ENCODE measurements around the gene LHPP. TPM values are rescaled to one million over a fixed set of nuclear protein-coding genes. Genes with fewer than 3 reads are reported as not detected.
A peak's percentile ranks its signal among the peaks of the same experiment; 100 is the strongest.

LHPP gene
- total and polyA plus RNA-seq, 4 experiments from 2014 or later = 17.9 to 22.4 (median 19.2) TPM

DNA sequence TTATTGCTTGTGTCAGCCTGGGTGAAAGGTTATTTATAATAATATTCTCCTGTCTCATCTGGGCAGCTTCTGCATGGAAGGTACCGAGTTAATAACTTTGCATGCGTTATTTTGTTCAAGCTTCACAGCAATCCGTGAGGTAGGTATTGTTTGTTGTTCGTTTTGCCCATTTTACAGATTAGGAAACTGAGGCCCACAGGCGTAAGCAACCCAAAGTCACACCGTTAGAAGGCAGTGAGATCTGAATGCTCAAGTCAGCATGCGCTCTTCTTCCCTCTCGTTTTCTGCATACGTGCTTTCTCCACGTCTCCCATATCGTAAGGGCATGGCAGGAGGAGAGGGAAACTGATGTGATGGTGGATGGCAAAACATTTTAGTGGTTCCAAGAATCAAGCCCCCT, 34.1 kb downstream of the LHPP start:
- Histone ChIP-seq H3K36me3 (ENCODE audit: insufficient read depth, low read length) (no peaks in the 10 kb centered on the region), H3K27me3 (ENCODE audit: insufficient read depth, low read length) (no peaks in the 10 kb centered on the region), H3K4me3 (ENCODE audit: low read length in 2 of 2) (no peak overlapping the region), H3K9me3 (ENCODE audit: control insufficient read depth in 1 of 2, low read length in 2 of 2) (no peaks in the 10 kb centered on the region), H3K27ac (ENCODE audit: low read depth, low read length) (no peak overlapping the region), H3K4me1 (ENCODE audit: insufficient read depth, low read length) (peaks cover 4% of the 10 kb centered on the region)
- no peaks in the 10 kb centered on the region for H3K27me3 Mint-ChIP-seq
- H3K4me3 Mint-ChIP-seq = no peak overlapping the region
- H3K27ac Mint-ChIP-seq = peak overlapping the region in 1 of 7 donors; percentile 30
- intact Hi-C loops (cut with micrococcal nuclease) = no loop called here
- DNase-seq = no peak
- peaks cover 9 to 16% of the 10 kb centered on the region in 2 donors for H3K36me3 Mint-ChIP-seq
- H3K4me1 Mint-ChIP-seq = peaks cover 1 to 14% (median 3%) of the 10 kb centered on the region in 4 donors
- CTCF ChIA-PET (ENCODE audit: partially characterized antibody) = no interaction called here
- POLR2A ChIA-PET (ENCODE audit: partially characterized antibody) = no interaction called here
- H3K9me3 Mint-ChIP-seq = peaks cover 0 to 4% (median 1%) of the 10 kb centered on the region in 8 donors

GRCh38 chr10:124496150-124496549, 34.5 kb downstream of the LHPP start:
- H3K27ac ChIP-seq (ENCODE audit: low read depth, low read length) = no peak overlapping the region
- H3K9me3 ChIP-seq (ENCODE audit: control insufficient read depth in 1 of 2, low read length in 2 of 2) = no peaks in the 10 kb centered on the region
- no peaks in the 10 kb centered on the region for H3K36me3 ChIP-seq (ENCODE audit: insufficient read depth, low read length)
- Mint-ChIP-seq H3K4me1 (peaks cover 1 to 14% (median 3%) of the 10 kb centered on the region in 4 donors), H3K27ac (no peak overlapping the region), H3K4me3 (no peak overlapping the region), H3K9me3 (peaks cover 0 to 6% (median 3%) of the 10 kb centered on the region in 8 donors), H3K27me3 (no peaks in the 10 kb centered on the region), H3K36me3 (peaks cover 14 to 20% of the 10 kb centered on the region in 2 donors)
- ChIA-PET POLR2A (ENCODE audit: partially characterized antibody) (no interaction called here), CTCF (ENCODE audit: partially characterized antibody) (no interaction called here)
- DNase-seq = no peak
- intact Hi-C loops (cut with micrococcal nuclease) = no loop called here
- no peak overlapping the region for H3K4me3 ChIP-seq (ENCODE audit: low read length in 2 of 2)
- no peaks in the 10 kb centered on the region for H3K27me3 ChIP-seq (ENCODE audit: insufficient read depth, low read length)
- peaks cover 4% of the 10 kb centered on the region for H3K4me1 ChIP-seq (ENCODE audit: insufficient read depth, low read length)

DNA sequence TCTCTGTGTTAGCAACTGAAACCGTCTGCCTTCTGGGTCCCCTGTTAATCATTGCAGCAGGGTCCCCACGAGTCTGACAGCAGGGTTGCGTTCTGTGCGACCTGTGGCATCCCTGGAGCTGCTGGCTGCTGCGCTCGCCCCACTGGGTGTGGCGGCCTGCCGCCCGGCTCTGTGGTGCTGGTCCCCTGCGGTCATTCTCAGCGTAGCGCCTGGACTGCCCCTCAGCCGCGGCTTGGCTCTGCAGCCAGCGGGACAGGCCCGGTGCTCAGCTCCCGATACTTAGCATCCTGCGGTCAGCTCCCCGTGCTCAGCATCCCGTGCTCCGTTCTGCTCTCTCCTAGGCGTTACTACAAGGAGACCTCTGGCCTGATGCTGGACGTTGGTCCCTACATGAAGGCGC, 35.0 kb downstream of the LHPP start:
- CTCF ChIA-PET (ENCODE audit: partially characterized antibody) = no interaction called here
- Mint-ChIP-seq H3K27me3 (no peaks in the 10 kb centered on the region), H3K36me3 (peaks cover 16 to 20% of the 10 kb centered on the region in 2 donors), H3K9me3 (peaks cover 0 to 6% (median 3%) of the 10 kb centered on the region in 8 donors), H3K4me1 (peaks cover 1 to 14% (median 3%) of the 10 kb centered on the region in 4 donors), H3K27ac (no peak overlapping the region), H3K4me3 (no peak overlapping the region)
- no peaks in the 10 kb centered on the region for H3K36me3 ChIP-seq (ENCODE audit: insufficient read depth, low read length)
- H3K4me1 ChIP-seq (ENCODE audit: insufficient read depth, low read length) = peaks cover 4% of the 10 kb centered on the region
- no peaks in the 10 kb centered on the region for H3K9me3 ChIP-seq (ENCODE audit: control insufficient read depth in 1 of 2, low read length in 2 of 2)
- H3K27ac ChIP-seq (ENCODE audit: low read depth, low read length) = no peak overlapping the region
- H3K4me3 ChIP-seq (ENCODE audit: low read length in 2 of 2) = no peak overlapping the region
- POLR2A ChIA-PET (ENCODE audit: partially characterized antibody) = no interaction called here
- H3K27me3 ChIP-seq (ENCODE audit: insufficient read depth, low read length) = no peaks in the 10 kb centered on the region
- DNase-seq = no peak
- intact Hi-C loops (cut with micrococcal nuclease) = no loop called here

GRCh38 chr10:124497196-124497881, 35.7 kb downstream of the LHPP start:
- H3K36me3 Mint-ChIP-seq = peaks cover 23 to 24% of the 10 kb centered on the region in 2 donors
- Histone ChIP-seq H3K4me3 (ENCODE audit: low read length in 2 of 2) (no peak overlapping the region), H3K9me3 (ENCODE audit: control insufficient read depth in 1 of 2, low read length in 2 of 2) (no peaks in the 10 kb centered on the region), H3K27me3 (ENCODE audit: insufficient read depth, low read length) (no peaks in the 10 kb centered on the region), H3K36me3 (ENCODE audit: insufficient read depth, low read length) (no peaks in the 10 kb centered on the region), H3K27ac (ENCODE audit: low read depth, low read length) (no peak overlapping the region), H3K4me1 (ENCODE audit: insufficient read depth, low read length) (peaks cover 4% of the 10 kb centered on the region)
- POLR2A ChIA-PET (ENCODE audit: partially characterized antibody) = no interaction called here
- peaks cover 0 to 6% (median 3%) of the 10 kb centered on the region in 8 donors for H3K9me3 Mint-ChIP-seq
- no peak for DNase-seq
- no peaks in the 10 kb centered on the region for H3K27me3 Mint-ChIP-seq
- peaks cover 1 to 14% (median 3%) of the 10 kb centered on the region in 4 donors for H3K4me1 Mint-ChIP-seq
- H3K27ac Mint-ChIP-seq = no peak overlapping the region
- CTCF ChIA-PET (ENCODE audit: partially characterized antibody) = interaction anchor here (0.7 kb wide), 1 partner anchor 35 kb away, joined by 3 read pairs; no protein-coding TSS in a partner anchor
- intact Hi-C loops (cut with micrococcal nuclease) = no loop called here
- no peak overlapping the region for H3K4me3 Mint-ChIP-seq

DNA sequence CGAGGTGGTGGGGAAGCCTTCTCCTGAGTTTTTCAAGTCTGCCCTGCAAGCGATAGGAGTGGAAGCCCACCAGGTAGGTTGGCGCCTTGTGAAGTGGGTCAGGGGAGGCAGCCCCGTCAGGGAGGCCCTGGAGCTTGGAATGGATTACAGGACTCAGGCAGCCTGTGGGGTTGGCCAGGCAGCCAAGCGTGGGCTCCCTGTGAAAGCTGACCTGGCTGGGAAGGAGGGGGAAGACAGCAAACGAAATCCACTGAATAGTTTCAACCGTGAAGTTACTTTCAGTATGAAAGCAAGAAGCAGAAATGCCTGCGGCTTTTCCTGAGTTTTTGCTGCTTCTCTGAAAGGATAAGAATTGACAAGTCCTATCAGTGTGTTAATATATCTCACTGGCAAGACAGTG, 36.4 kb downstream of the LHPP start:
- DNase-seq = no peak
- H3K9me3 Mint-ChIP-seq = peaks cover 0 to 6% (median 3%) of the 10 kb centered on the region in 8 donors
- no peaks in the 10 kb centered on the region for H3K27me3 ChIP-seq (ENCODE audit: insufficient read depth, low read length)
- intact Hi-C loops (cut with micrococcal nuclease) = no loop called here
- H3K36me3 Mint-ChIP-seq = peaks cover 22 to 23% of the 10 kb centered on the region in 2 donors
- peaks cover 4% of the 10 kb centered on the region for H3K4me1 ChIP-seq (ENCODE audit: insufficient read depth, low read length)
- no peak overlapping the region for H3K4me3 ChIP-seq (ENCODE audit: low read length in 2 of 2)
- H3K36me3 ChIP-seq (ENCODE audit: insufficient read depth, low read length) = no peaks in the 10 kb centered on the region
- ChIA-PET CTCF (ENCODE audit: partially characterized antibody) (interaction anchor here (0.7 kb wide), 1 partner anchor 35 kb away, joined by 3 read pairs; no protein-coding TSS in a partner anchor), POLR2A (ENCODE audit: partially characterized antibody) (no interaction called here)
- H3K27me3 Mint-ChIP-seq = no peaks in the 10 kb centered on the region
- H3K27ac Mint-ChIP-seq = peak overlapping the region in 1 of 7 donors; percentile 10
- no peak overlapping the region for H3K27ac ChIP-seq (ENCODE audit: low read depth, low read length)
- H3K4me1 Mint-ChIP-seq = peaks cover 1 to 14% (median 3%) of the 10 kb centered on the region in 4 donors
- no peaks in the 10 kb centered on the region for H3K9me3 ChIP-seq (ENCODE audit: control insufficient read depth in 1 of 2, low read length in 2 of 2)
- no peak overlapping the region for H3K4me3 Mint-ChIP-seq

DNA sequence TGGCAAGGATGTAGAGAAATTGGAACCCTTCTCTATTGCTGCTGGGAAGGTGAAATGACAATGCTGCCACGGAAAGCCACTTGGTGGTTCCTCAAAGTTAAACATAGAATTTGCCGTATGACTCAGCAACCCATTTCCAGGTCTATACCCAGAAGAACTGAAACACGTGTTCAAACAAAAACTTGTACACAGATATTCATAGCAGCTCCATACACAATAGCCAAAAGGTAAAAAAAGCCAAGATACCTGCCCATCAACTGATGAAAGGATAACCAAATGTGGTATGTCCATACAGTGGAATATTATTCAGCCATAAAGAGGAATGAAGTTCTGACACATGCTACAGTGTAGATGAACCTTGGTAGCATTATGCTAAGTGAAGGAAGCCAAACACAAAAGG, 39.1 kb downstream of the LHPP start:
- no peak overlapping the region for H3K4me3 Mint-ChIP-seq
- Histone ChIP-seq H3K4me3 (ENCODE audit: low read length in 2 of 2) (no peak overlapping the region), H3K27ac (ENCODE audit: low read depth, low read length) (no peak overlapping the region), H3K9me3 (ENCODE audit: control insufficient read depth in 1 of 2, low read length in 2 of 2) (no peaks in the 10 kb centered on the region), H3K36me3 (ENCODE audit: insufficient read depth, low read length) (no peaks in the 10 kb centered on the region), H3K4me1 (ENCODE audit: insufficient read depth, low read length) (no peaks in the 10 kb centered on the region), H3K27me3 (ENCODE audit: insufficient read depth, low read length) (no peaks in the 10 kb centered on the region)
- H3K27ac Mint-ChIP-seq = no peak overlapping the region
- H3K9me3 Mint-ChIP-seq = peaks cover 0 to 6% (median 3%) of the 10 kb centered on the region in 8 donors
- POLR2A ChIA-PET (ENCODE audit: partially characterized antibody) = no interaction called here
- CTCF ChIA-PET (ENCODE audit: partially characterized antibody) = no interaction called here
- no peaks in the 10 kb centered on the region for H3K27me3 Mint-ChIP-seq
- no peak for DNase-seq
- no peaks in the 10 kb centered on the region for H3K4me1 Mint-ChIP-seq
- intact Hi-C loops (cut with micrococcal nuclease) = no loop called here
- peaks cover 26 to 27% of the 10 kb centered on the region in 2 donors for H3K36me3 Mint-ChIP-seq

DNA sequence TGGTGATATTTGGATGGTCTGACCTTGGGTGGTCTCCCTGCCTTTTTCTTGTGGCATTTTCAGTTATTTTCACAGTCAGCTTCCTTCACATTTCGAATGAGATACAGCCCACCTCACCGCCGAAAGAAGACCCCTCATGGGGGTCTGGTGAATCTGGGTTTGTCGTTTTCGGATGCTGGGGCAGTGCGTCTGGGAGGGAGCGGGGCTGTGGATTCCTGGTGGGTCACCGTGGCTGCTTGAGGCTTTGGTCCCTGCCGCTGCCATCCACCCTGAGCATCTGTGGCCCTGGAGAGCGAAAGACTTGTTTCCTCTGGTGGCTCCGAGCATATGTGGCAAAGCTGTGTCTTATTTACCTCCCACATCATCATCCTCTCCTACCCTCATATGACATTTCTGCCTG, 43.1 kb downstream of the LHPP start:
- Mint-ChIP-seq H3K9me3 (peaks cover 0 to 6% (median 3%) of the 10 kb centered on the region in 8 donors), H3K36me3 (peaks cover 20 to 35% of the 10 kb centered on the region in 2 donors), H3K4me1 (no peaks in the 10 kb centered on the region), H3K4me3 (no peak overlapping the region), H3K27ac (peak overlapping the region in 1 of 7 donors; percentile 48), H3K27me3 (no peaks in the 10 kb centered on the region)
- no peaks in the 10 kb centered on the region for H3K27me3 ChIP-seq (ENCODE audit: insufficient read depth, low read length)
- no peak for DNase-seq
- intact Hi-C loops (cut with micrococcal nuclease) = no loop called here
- ChIA-PET POLR2A (ENCODE audit: partially characterized antibody) (no interaction called here), CTCF (ENCODE audit: partially characterized antibody) (no interaction called here)
- H3K9me3 ChIP-seq (ENCODE audit: control insufficient read depth in 1 of 2, low read length in 2 of 2) = no peaks in the 10 kb centered on the region
- no peak overlapping the region for H3K27ac ChIP-seq (ENCODE audit: low read depth, low read length)
- H3K36me3 ChIP-seq (ENCODE audit: insufficient read depth, low read length) = no peaks in the 10 kb centered on the region
- no peaks in the 10 kb centered on the region for H3K4me1 ChIP-seq (ENCODE audit: insufficient read depth, low read length)
- H3K4me3 ChIP-seq (ENCODE audit: low read length in 2 of 2) = no peak overlapping the region

Data from CD4-positive, alpha-beta memory T cell (primary cell).